HepG2 (cell line): Measurements from ENCODE around the gene ACTR3. TPM values are rescaled to one million over a fixed set of nuclear protein-coding genes. Genes with fewer than 3 reads are reported as not detected.
A peak's percentile ranks its signal among the peaks of the same experiment; 100 is the strongest.

Experiments
- BCL3 ChIP-seq: sonication (generic); formaldehyde crosslinking; IDR thresholded peaks from 2 replicates; pipeline ENCODE4 v1.5.1; 2020; ENCODE audit warnings: mild to moderate bottlenecking, missing genetic modification reagents, moderate library complexity
- FOXK2 ChIP-seq: fragments of 450-650 bp; IDR thresholded peaks from 2 replicates; pipeline ENCODE4 v1.6.1; 2016
- KLF13 ChIP-seq: sonication (generic); formaldehyde crosslinking; IDR thresholded peaks from 2 replicates; pipeline ENCODE4 v1.4.0; 2020; ENCODE audit warnings: mild to moderate bottlenecking, missing genetic modification reagents
- LCORL ChIP-seq, 2 experiments: fragments of 450-650 bp in 1 of 2; sonication (generic) in 1 of 2; formaldehyde crosslinking in 1 of 2; IDR thresholded peaks; 2 replicates each; pipeline versions ENCODE4 v1.5.0 to v1.6.1; 2017 to 2020; ENCODE audit warnings: antibody characterized with exemption in 1 of 2, missing genetic modification reagents in 1 of 2
- MBD4 ChIP-seq: IDR thresholded peaks from 2 replicates; pipeline ENCODE4 v1.6.1; 2012; ENCODE audit warnings: low read length, inconsistent platforms, borderline replicate concordance
- NFRKB ChIP-seq: fragments of 450-650 bp; IDR thresholded peaks from 2 replicates; pipeline ENCODE4 v1.6.1; 2017
- NR2F6 ChIP-seq, 2 experiments: IDR thresholded peaks; 2 replicates each; pipeline ENCODE4 v1.6.1; 2016; ENCODE audit warnings: antibody characterized with exemption in 1 of 2, mild to moderate bottlenecking in 1 of 2
- PRDM4 ChIP-seq: sonication (generic); formaldehyde crosslinking; IDR thresholded peaks from 2 replicates; pipeline ENCODE4 v1.9.0; 2021; ENCODE audit warnings: missing genetic modification reagents, borderline replicate concordance
- RBFOX2 ChIP-seq: fragments of 200-400 bp; formaldehyde crosslinking; IDR thresholded peaks from 2 replicates; pipeline ENCODE4 v1.6.1; 2017; ENCODE audit warnings: low read depth, mild to moderate bottlenecking, low read length
- SNAPC4 ChIP-seq: sonication (generic); formaldehyde crosslinking; IDR thresholded peaks from 2 replicates; pipeline ENCODE4 v1.4.0; 2020; ENCODE audit warnings: mild to moderate bottlenecking, missing genetic modification reagents
- TMF1 ChIP-seq: sonication (generic); formaldehyde crosslinking; IDR thresholded peaks from 2 replicates; pipeline ENCODE4 v1.8.1; 2022; ENCODE audit warnings: low read depth, missing genetic modification reagents
- ZNF276 ChIP-seq: sonication (generic); formaldehyde crosslinking; IDR thresholded peaks from 2 replicates; pipeline ENCODE4 v1.4.0; 2020; ENCODE audit warnings: mild to moderate bottlenecking, low read depth, missing genetic modification reagents
- ZNF556 ChIP-seq: sonication (generic); formaldehyde crosslinking; IDR thresholded peaks from 2 replicates; pipeline ENCODE4 v1.4.0; 2020; ENCODE audit warnings: mild to moderate bottlenecking, missing genetic modification reagents, borderline replicate concordance
- ZNF704 ChIP-seq: sonication (generic); formaldehyde crosslinking; IDR thresholded peaks from 2 replicates; pipeline ENCODE4 v1.8.1; 2023; ENCODE audit warnings: mild to moderate bottlenecking, inconsistent platforms, moderate library complexity, missing genetic modification reagents, borderline replicate concordance
- ZNF788 ChIP-seq: sonication (generic); formaldehyde crosslinking; IDR thresholded peaks from 2 replicates; pipeline ENCODE4 v1.5.0; 2020; ENCODE audit warnings: mild to moderate bottlenecking, missing genetic modification reagents, borderline replicate concordance
- ZNF839 ChIP-seq: sonication (generic); formaldehyde crosslinking; IDR thresholded peaks from 2 replicates; pipeline ENCODE4 v1.4.0; 2020; ENCODE audit warnings: missing genetic modification reagents, mild to moderate bottlenecking, borderline replicate concordance
- polyA plus RNA-seq, 8 experiments: library from polyadenylated mRNA; depleted of rRNA in 3 of 8; stranded (reverse) in 7 of 8; unstranded in 1 of 8; fragments of >200 nt; fragmentation: Illumina TruSeq in 4 of 8; extraction: Trizol in 4 of 8; gene quantifications; 2 replicates each; pipeline versions ENCODE4 v1.2.1 to v1.2.3, GENCODE V29; 2011 to 2016; ENCODE audit warnings: low read depth in 4 of 8, missing spikeins in 1 of 8, mixed read lengths in 1 of 8; ENCODE audit not compliant: insufficient read depth in 1 of 8
- total RNA-seq, 5 experiments: library from RNA; depleted of rRNA; stranded (reverse); fragments of >200 nt; fragmentation: Illumina TruSeq; extraction: Trizol; gene quantifications; 2 replicates each; pipeline ENCODE4 v1.2.3, GENCODE V29; 2016; ENCODE audit warnings: low read depth in 1 of 5

The ACTR3 gene
- total and polyA plus RNA-seq, 2 of the 13 experiments (the other 11 are each of a cell fraction or from before 2014, with no cell fraction given) = 123 to 225 TPM

- peak; percentile 52; the same call in 1 of the 2 replicates for TF ChIP-seq NR2F6 (IDR thresholded peaks at IDR 0.05)
- peak; percentile 42; the same call in 1 of the 2 replicates for TF ChIP-seq NR2F6 (CRISPR knock-in tag; IDR thresholded peaks at IDR 0.05)
- peak; percentile 94 for TF ChIP-seq ZNF556
- peak; percentile 83 for TF ChIP-seq SNAPC4 (CRISPR knock-in tag)
- peak; percentile 97 for TF ChIP-seq NFRKB
- no peak for TF ChIP-seq ZNF839 (CRISPR knock-in tag)
- TF ChIP-seq PRDM4 (CRISPR knock-in tag) = no peak
- TF ChIP-seq RBFOX2 = peak; percentile 84
- TF ChIP-seq BCL3 = peak; percentile 75
- no peak for TF ChIP-seq TMF1
- no peak for TF ChIP-seq KLF13
- TF ChIP-seq MBD4 = no peak
- no peak; the same call in 1 of the 2 replicates for TF ChIP-seq ZNF704 (CRISPR knock-in tag)
- TF ChIP-seq LCORL (IDR thresholded peaks at IDR 0.05) = no peak
- peak; percentile 91 for TF ChIP-seq LCORL (CRISPR knock-in tag; IDR thresholded peaks at IDR 0.05)
- TF ChIP-seq FOXK2 = peak; percentile 4; the same call in 1 of the 2 replicates
- TF ChIP-seq ZNF788 (CRISPR knock-in tag) = peak; percentile 98
- no peak for TF ChIP-seq ZNF276 (CRISPR knock-in tag)
Measured at GRCh38 chr2:113889471-113890252, at the start of gene ACTR3 (continued).
